GM23248 (cell line): ENCODE measurements around the gene FAM9A. TPM values are rescaled to one million over a fixed set of nuclear protein-coding genes. Genes with fewer than 3 reads are reported as not detected.
"Not testable (repeated sequence)": the region's sequence is repeated elsewhere in the genome, so short reads cannot be mapped to it uniquely, and the experiment has no call there.

Experiments used
- DNase-seq: peaks from one replicate; pipeline ENCODE4 v3.0.0-alpha.2; 2015
- H2AFZ ChIP-seq: fragments of 200-600 bp; sonication (generic); 2 replicates; pipeline ENCODE4 v1.6.1; 2016; ENCODE audit warnings: antibody characterized with exemption
- H3F3A ChIP-seq: fragments of 200-600 bp; sonication (generic); 2 replicates; pipeline ENCODE4 v1.6.1; 2016; ENCODE audit warnings: mild to moderate bottlenecking, antibody characterized with exemption, mixed run types; ENCODE audit not compliant: insufficient read depth
- H3K27ac ChIP-seq: fragments of 200-600 bp; sonication (generic); 2 replicates; pipeline ENCODE4 v1.5.1; 2016; ENCODE audit warnings: mild to moderate bottlenecking
- H3K27me3 ChIP-seq: fragments of 200-600 bp; sonication (generic); replicated peaks from 2 replicates; pipeline ENCODE4 v1.6.1; 2016; ENCODE audit warnings: mild to moderate bottlenecking; ENCODE audit not compliant: insufficient read depth
- H3K36me3 ChIP-seq: fragments of 200-600 bp; sonication (generic); 2 replicates; pipeline ENCODE4 v1.6.1; 2016; ENCODE audit warnings: low read depth, mild to moderate bottlenecking
- H3K4me1 ChIP-seq: fragments of 200-600 bp; sonication (generic); 2 replicates; pipeline ENCODE4 v1.6.1; 2016; ENCODE audit warnings: mild to moderate bottlenecking; ENCODE audit not compliant: insufficient read depth
- H3K4me2 ChIP-seq: fragments of 200-600 bp; sonication (generic); one replicate; pipeline ENCODE4 v1.6.1; 2016; ENCODE audit warnings: mild to moderate bottlenecking; ENCODE audit not compliant: unreplicated experiment
- H3K4me3 ChIP-seq: fragments of 200-600 bp; sonication (generic); 2 replicates; pipeline ENCODE4 v1.5.1; 2016; ENCODE audit warnings: mild to moderate bottlenecking
- H3K79me2 ChIP-seq: fragments of 200-600 bp; sonication (generic); 2 replicates; pipeline ENCODE4 v1.6.1; 2016; ENCODE audit warnings: mild to moderate bottlenecking; ENCODE audit not compliant: insufficient read depth
- H3K9ac ChIP-seq: fragments of 200-600 bp; sonication (generic); 2 replicates; pipeline ENCODE4 v1.6.1; 2016; ENCODE audit warnings: mild to moderate bottlenecking
- H3K9me2 ChIP-seq: fragments of 200-600 bp; sonication (generic); 2 replicates; pipeline ENCODE4 v1.6.1; 2016; ENCODE audit warnings: mixed run types, mild to moderate bottlenecking, moderate library complexity; ENCODE audit not compliant: insufficient read depth
- H3K9me3 ChIP-seq: fragments of 200-600 bp; sonication (generic); one replicate; pipeline ENCODE4 v1.6.1; 2017; ENCODE audit warnings: low read depth
- H4K20me1 ChIP-seq: fragments of 200-600 bp; sonication (generic); 2 replicates; pipeline ENCODE4 v1.6.0; 2016; ENCODE audit not compliant: insufficient read depth
- EZH2 ChIP-seq: fragments of 200-600 bp; sonication (generic); IDR thresholded peaks from 2 replicates; pipeline ENCODE4 v1.6.1; 2018; ENCODE audit warnings: antibody characterized with exemption, mild to moderate bottlenecking; ENCODE audit not compliant: insufficient read depth, poor library complexity, severe bottlenecking
- EZH2phosphoT487 ChIP-seq: fragments of 200-600 bp; sonication (generic); IDR thresholded peaks from 2 replicates; pipeline ENCODE4 v1.6.1; 2018; ENCODE audit warnings: antibody characterized with exemption, moderate library complexity, mild to moderate bottlenecking, low read depth; ENCODE audit not compliant: insufficient read depth
- WGBS, 2 experiments: methylation state at CpG; one replicate each; pipeline ENCODE4 v1.1.6; 2015 to 2017; ENCODE audit warnings: low lambda C conversion rate in 2 of 2, low coverage in 1 of 2; ENCODE audit errors: missing lambda C conversion rate in 2 of 2; 5-methylcytosine and 5-hydroxymethylcytosine counted together
- in situ Hi-C: fragments of 300-500 bp; cut with MboI; formaldehyde crosslinking; loops from 2 replicates; pipeline ENCODE4 v1.15.0; 2020
- polyA plus RNA-seq: library from polyadenylated mRNA; unstranded; fragments of >200 nt; fragmentation: Nextera tagmentation; extraction: Ambion mirVana; gene quantifications from 2 replicates; pipeline ENCODE4 v1.2.1, GENCODE V29; 2016
- total RNA-seq: library from RNA; depleted of rRNA; stranded (reverse); fragments of >200 nt; shearing (Covaris generic); gene quantifications from 2 replicates; pipeline ENCODE4 v1.2.3, GENCODE V29; 2014

The FAM9A gene
- total and polyA plus RNA-seq, 2 experiments from 2014 or later: not detected

DNA sequence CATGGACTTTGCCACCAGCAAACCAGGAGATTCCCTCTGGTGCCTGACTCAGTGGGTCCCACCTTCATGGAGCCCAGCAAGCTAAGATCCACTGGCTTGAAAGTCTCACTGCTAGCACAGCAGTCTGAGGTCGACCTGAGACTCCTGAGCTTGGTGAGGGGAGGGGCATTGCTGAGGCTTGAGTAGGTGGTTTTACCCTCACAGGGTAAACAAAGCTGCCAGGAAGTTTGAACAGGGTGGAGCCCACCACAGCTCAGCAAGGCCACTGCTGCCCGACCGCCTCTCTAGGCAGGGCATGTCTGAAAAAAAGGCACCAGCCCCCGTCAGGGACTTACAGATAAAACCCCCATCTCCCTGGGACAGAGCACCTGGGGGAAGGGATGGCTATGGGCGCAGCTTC is 28.1 kb downstream of the FAM9A start:
- H3K4me1 ChIP-seq: no peaks in the 10 kb centered on the region
- in situ Hi-C loops: no loop called here
- no peaks in the 10 kb centered on the region for H3K36me3 ChIP-seq
- no peaks in the 10 kb centered on the region for H3F3A ChIP-seq
- no peak overlapping the region for H3K9ac ChIP-seq
- H2AFZ ChIP-seq: no peak overlapping the region
- no peak for DNase-seq
- WGBS, 2 experiments: 29 to 61% methylated on average over 3 of the region's 5 CpGs
- H4K20me1 ChIP-seq: no peaks in the 10 kb centered on the region
- no peaks in the 10 kb centered on the region for H3K9me2 ChIP-seq
- no peak overlapping the region for H3K4me2 ChIP-seq
- TF ChIP-seq EZH2 (no peak), EZH2phosphoT487 (no peak)
- H3K4me3 ChIP-seq: no peak overlapping the region
- H3K27me3 ChIP-seq: no peaks in the 10 kb centered on the region
- H3K27ac ChIP-seq: no peak overlapping the region
- H3K79me2 ChIP-seq: no peaks in the 10 kb centered on the region
- no peaks in the 10 kb centered on the region for H3K9me3 ChIP-seq

DNA sequence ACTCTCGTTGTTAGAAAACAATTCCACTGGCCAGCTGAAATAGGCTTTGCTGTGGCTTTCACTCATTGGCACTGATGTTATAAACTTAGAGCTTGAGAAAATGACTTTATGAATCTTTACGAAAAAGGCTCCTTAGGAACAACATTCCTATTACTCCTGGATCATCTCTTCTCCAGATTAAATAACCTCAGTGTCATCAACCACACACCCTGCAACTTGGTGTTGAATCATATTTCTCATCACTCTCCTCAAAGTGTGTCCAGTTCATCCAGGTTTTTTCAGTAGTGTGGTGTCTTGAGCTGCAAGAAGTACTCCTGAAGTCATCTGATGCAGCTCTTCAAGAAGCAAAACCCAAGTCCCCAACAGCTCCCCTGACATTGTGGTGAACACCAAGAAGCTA is 41.2 kb downstream of the FAM9A start:
- H3K4me2 ChIP-seq: no peak overlapping the region
- in situ Hi-C loops: no loop called here
- H3K4me1 ChIP-seq: peaks cover 23% of the 10 kb centered on the region
- WGBS, 2 experiments: 47 to 50% methylated on average over 2 of the region's 2 CpGs
- H4K20me1 ChIP-seq: no peaks in the 10 kb centered on the region
- H3F3A ChIP-seq: peaks cover 10% of the 10 kb centered on the region
- H3K9me2 ChIP-seq: no peaks in the 10 kb centered on the region
- no peak overlapping the region for H2AFZ ChIP-seq
- TF ChIP-seq EZH2phosphoT487 (no peak), EZH2 (no peak)
- peak; percentile 56 for DNase-seq
- no peak overlapping the region for H3K9ac ChIP-seq
- no peak overlapping the region for H3K4me3 ChIP-seq
- H3K27ac ChIP-seq: no peak overlapping the region
- no peaks in the 10 kb centered on the region for H3K79me2 ChIP-seq
- H3K36me3 ChIP-seq: no peaks in the 10 kb centered on the region
- H3K9me3 ChIP-seq: no peaks in the 10 kb centered on the region
- H3K27me3 ChIP-seq: no peaks in the 10 kb centered on the region

DNA sequence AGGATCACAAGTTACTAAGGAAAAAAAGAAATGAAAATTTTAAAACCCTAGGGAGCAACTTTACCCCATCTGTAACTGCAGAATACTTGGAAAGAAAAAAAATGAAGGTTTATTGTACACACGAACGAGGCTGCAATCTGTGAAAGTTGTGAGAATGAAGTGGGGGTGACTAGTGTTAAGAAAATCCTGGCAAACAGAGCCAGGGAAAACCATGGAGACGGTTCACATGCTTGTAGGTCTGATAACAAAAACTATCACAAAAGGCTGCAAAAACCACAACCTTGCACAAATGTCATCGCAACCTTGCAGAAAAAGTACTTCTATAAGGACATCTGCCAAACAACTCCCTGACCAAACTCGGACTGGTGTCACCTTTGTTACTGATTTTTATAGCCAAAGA is 42.5 kb downstream of the FAM9A start:
- H3K36me3 ChIP-seq: not testable (repeated sequence)
- peak overlapping the region; percentile 78 for H3K27ac ChIP-seq

GRCh38 chrX:8757609-8758389 is 43.4 kb downstream of the FAM9A start:
- H3K9ac ChIP-seq: peak overlapping the region; percentile 60

More for the DNA sequence above, 42.5 kb downstream of the FAM9A start:
- H3K27me3 ChIP-seq, H3K79me2 ChIP-seq, in situ Hi-C loops, H3K9me2 ChIP-seq, H2AFZ ChIP-seq, H3K4me3 ChIP-seq, H4K20me1 ChIP-seq, H3K9me3 ChIP-seq: not testable (repeated sequence)
- Histone ChIP-seq H3K9ac (peak overlapping the region; percentile 60; the same call in 1 of the 2 replicates), H3K4me1 (peaks cover 23% of the 10 kb centered on the region), H3K4me2 (peak overlapping the region; percentile 70), H3F3A (peaks cover 10% of the 10 kb centered on the region)
- 17 to 30% methylated on average over 5 of the region's 5 CpGs for WGBS, 2 experiments
- DNase-seq: peak; percentile 44

GRCh38 chrX:8755813-8756212 is 45.4 kb downstream of the FAM9A start:
- Histone ChIP-seq H3K4me2 (no peak overlapping the region), H3K4me3 (no peak overlapping the region), H2AFZ (no peak overlapping the region), H3K9me3 (no peaks in the 10 kb centered on the region), H3K27me3 (no peaks in the 10 kb centered on the region), H3K9ac (no peak overlapping the region), H3K79me2 (no peaks in the 10 kb centered on the region), H3K4me1 (peaks cover 23% of the 10 kb centered on the region), H3K27ac (no peak overlapping the region), H3K36me3 (no peaks in the 10 kb centered on the region), H3F3A (peaks cover 10% of the 10 kb centered on the region), H3K9me2 (no peaks in the 10 kb centered on the region), H4K20me1 (no peaks in the 10 kb centered on the region)
- no peak for DNase-seq
- no peak for TF ChIP-seq EZH2phosphoT487
- no peak for TF ChIP-seq EZH2
- in situ Hi-C loops: no loop called here

More at GRCh38 chrX:8757609-8758389, 43.4 kb downstream of the FAM9A start:
- Histone ChIP-seq H3K27ac (peak overlapping the region; percentile 78), H3K4me2 (peak overlapping the region; percentile 70), H3K4me1 (peaks cover 23% of the 10 kb centered on the region), H3F3A (peaks cover 10% of the 10 kb centered on the region)
- H3K36me3 ChIP-seq, H4K20me1 ChIP-seq, H3K9me3 ChIP-seq, in situ Hi-C loops, H3K79me2 ChIP-seq, H2AFZ ChIP-seq, H3K4me3 ChIP-seq, H3K27me3 ChIP-seq, H3K9me2 ChIP-seq: not testable (repeated sequence)
- peak; percentile 60 for DNase-seq
- 25 to 27% methylated on average over 7 of the region's 7 CpGs for WGBS, 2 experiments
